ENCODE measurements around the gene BORCS8.

DNA sequence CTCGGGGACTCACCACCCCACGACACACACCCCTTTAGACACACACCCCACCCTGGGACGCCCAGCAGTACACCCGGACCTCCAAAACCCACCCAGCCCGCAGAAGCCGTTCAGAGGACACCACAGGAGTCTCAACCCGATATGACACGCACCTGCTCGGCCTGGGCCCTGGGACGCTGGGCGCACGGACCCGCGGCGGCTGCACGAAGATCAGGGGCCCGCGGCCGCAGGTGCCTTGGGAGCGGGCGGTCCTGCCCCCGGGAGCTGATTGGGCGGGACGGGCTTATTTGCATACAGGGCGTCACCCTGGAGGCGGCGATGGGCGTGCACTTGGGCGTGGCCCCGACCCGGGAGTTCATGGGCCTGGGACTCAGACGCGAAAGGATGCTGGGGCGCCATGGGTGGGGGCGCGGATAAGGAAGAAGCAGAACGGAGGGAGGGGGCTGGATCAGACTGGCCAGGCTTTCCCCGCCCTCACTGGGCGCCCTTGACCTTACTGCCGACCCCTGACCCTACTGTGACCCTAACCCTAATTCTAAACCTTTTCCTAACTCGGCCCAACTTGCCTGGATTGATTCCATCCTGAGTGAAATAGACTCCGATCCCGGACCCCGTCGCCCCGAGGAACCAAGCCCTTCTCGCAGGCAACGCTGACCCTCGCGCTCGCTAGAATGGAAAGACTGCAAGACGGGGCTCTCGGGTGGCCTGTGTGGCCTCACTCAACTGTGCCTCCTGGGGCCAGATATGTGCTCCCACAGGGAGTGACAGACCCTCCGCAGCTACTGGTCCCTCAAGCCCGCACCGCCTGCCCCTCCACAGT is 21.7 kb downstream of the BORCS8 start, which contains the start of gene MEF2B:
- TF ChIP-seq, protein P1, sequence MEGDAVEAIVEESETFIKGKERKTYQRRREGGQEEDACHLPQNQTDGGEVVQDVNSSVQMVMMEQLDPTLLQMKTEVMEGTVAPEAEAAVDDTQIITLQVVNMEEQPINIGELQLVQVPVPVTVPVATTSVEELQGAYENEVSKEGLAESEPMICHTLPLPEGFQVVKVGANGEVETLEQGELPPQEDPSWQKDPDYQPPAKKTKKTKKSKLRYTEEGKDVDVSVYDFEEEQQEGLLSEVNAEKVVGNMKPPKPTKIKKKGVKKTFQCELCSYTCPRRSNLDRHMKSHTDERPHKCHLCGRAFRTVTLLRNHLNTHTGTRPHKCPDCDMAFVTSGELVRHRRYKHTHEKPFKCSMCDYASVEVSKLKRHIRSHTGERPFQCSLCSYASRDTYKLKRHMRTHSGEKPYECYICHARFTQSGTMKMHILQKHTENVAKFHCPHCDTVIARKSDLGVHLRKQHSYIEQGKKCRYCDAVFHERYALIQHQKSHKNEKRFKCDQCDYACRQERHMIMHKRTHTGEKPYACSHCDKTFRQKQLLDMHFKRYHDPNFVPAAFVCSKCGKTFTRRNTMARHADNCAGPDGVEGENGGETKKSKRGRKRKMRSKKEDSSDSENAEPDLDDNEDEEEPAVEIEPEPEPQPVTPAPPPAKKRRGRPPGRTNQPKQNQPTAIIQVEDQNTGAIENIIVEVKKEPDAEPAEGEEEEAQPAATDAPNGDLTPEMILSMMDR (IDR thresholded peaks at IDR 0.05): no peak
- no peak for TF ChIP-seq EP300 (IDR thresholded peaks at IDR 0.05; ENCODE audit: borderline replicate concordance in 1 of 2, low read depth in 1 of 2, low read length in 1 of 2)
- TF ChIP-seq, protein P2, sequence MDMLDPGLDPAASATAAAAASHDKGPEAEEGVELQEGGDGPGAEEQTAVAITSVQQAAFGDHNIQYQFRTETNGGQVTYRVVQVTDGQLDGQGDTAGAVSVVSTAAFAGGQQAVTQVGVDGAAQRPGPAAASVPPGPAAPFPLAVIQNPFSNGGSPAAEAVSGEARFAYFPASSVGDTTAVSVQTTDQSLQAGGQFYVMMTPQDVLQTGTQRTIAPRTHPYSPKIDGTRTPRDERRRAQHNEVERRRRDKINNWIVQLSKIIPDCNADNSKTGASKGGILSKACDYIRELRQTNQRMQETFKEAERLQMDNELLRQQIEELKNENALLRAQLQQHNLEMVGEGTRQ (IDR thresholded peaks at IDR 0.05; ENCODE audit: borderline replicate concordance, low read depth, low read length): no peak
- TF ChIP-seq, protein P3, sequence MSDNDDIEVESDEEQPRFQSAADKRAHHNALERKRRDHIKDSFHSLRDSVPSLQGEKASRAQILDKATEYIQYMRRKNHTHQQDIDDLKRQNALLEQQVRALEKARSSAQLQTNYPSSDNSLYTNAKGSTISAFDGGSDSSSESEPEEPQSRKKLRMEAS (IDR thresholded peaks at IDR 0.05; ENCODE audit: low read depth): no peak
- TF ChIP-seq POLR2AphosphoS5 (IDR thresholded peaks at IDR 0.05; ENCODE audit: low read depth, low read length): no peak
- TF ChIP-seq, protein P4, sequence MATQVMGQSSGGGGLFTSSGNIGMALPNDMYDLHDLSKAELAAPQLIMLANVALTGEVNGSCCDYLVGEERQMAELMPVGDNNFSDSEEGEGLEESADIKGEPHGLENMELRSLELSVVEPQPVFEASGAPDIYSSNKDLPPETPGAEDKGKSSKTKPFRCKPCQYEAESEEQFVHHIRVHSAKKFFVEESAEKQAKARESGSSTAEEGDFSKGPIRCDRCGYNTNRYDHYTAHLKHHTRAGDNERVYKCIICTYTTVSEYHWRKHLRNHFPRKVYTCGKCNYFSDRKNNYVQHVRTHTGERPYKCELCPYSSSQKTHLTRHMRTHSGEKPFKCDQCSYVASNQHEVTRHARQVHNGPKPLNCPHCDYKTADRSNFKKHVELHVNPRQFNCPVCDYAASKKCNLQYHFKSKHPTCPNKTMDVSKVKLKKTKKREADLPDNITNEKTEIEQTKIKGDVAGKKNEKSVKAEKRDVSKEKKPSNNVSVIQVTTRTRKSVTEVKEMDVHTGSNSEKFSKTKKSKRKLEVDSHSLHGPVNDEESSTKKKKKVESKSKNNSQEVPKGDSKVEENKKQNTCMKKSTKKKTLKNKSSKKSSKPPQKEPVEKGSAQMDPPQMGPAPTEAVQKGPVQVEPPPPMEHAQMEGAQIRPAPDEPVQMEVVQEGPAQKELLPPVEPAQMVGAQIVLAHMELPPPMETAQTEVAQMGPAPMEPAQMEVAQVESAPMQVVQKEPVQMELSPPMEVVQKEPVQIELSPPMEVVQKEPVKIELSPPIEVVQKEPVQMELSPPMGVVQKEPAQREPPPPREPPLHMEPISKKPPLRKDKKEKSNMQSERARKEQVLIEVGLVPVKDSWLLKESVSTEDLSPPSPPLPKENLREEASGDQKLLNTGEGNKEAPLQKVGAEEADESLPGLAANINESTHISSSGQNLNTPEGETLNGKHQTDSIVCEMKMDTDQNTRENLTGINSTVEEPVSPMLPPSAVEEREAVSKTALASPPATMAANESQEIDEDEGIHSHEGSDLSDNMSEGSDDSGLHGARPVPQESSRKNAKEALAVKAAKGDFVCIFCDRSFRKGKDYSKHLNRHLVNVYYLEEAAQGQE (IDR thresholded peaks at IDR 0.05; ENCODE audit: low read depth, low read length): no peak
